WTC11 (cell line): ENCODE measurements around the gene KRTAP10-2. TPM values are rescaled to one million over a fixed set of nuclear protein-coding genes. Genes with fewer than 3 reads are reported as not detected.

Experiments
- ATAC-seq: fragments of 200-7000 bp; cut with Tn5 transposase; 2 replicates; pipeline ENCODE4 v1.10.0; 2021; ENCODE audit warnings: mild to moderate bottlenecking, moderate library complexity
- CTCF ChIA-PET: fragments of 300-600 bp; sonication (Branson Sonifier 250); formaldehyde crosslinking; loops from one replicate; lab custom pipeline; 2021; ENCODE audit warnings: antibody characterized with exemption; lab: Charles Lee
- POLR2A ChIA-PET: fragments of 350-600 bp; sonication (Branson Sonifier 250); formaldehyde crosslinking; loops from one replicate; lab custom pipeline; 2021; ENCODE audit warnings: antibody characterized with exemption; lab: Charles Lee
- DNase-seq: peaks from one replicate; pipeline ENCODE4 v3.0.0; 2021; ENCODE audit warnings: low spot score
- H3K27ac Mint-ChIP-seq: 2 replicates; pipeline ENCODE4 v1.8.0; 2021; ENCODE audit warnings: mixed read lengths
- H3K27me3 Mint-ChIP-seq: 2 replicates; pipeline ENCODE4 v1.8.0; 2021; ENCODE audit warnings: low read depth, mild to moderate bottlenecking, moderate library complexity, mixed read lengths
- H3K36me3 Mint-ChIP-seq: 2 replicates; pipeline ENCODE4 v1.8.0; 2021; ENCODE audit warnings: mixed read lengths
- H3K4me1 Mint-ChIP-seq: 2 replicates; pipeline ENCODE4 v1.8.0; 2022; ENCODE audit warnings: mixed read lengths
- H3K4me3 Mint-ChIP-seq: 2 replicates; pipeline ENCODE4 v1.8.0; 2021; ENCODE audit warnings: mild to moderate bottlenecking, moderate library complexity, mixed read lengths
- H3K9me3 Mint-ChIP-seq: 2 replicates; pipeline ENCODE4 v1.8.0; 2021; ENCODE audit warnings: mixed read lengths
- ATF1 ChIP-seq: sonication (generic); formaldehyde crosslinking; IDR thresholded peaks from 2 replicates; pipeline ENCODE4 v1.8.1; 2023; ENCODE audit warnings: mild to moderate bottlenecking, moderate library complexity, missing genetic modification reagents
- FOXP1 ChIP-seq: sonication (generic); formaldehyde crosslinking; IDR thresholded peaks from 2 replicates; pipeline ENCODE4 v1.8.0; 2022; ENCODE audit warnings: missing genetic modification reagents, mild to moderate bottlenecking, moderate library complexity, borderline replicate concordance
- FOXP4 ChIP-seq: sonication (generic); formaldehyde crosslinking; IDR thresholded peaks from 2 replicates; pipeline ENCODE4 v1.8.0; 2022; ENCODE audit warnings: mild to moderate bottlenecking, missing genetic modification reagents
- GABPB1 ChIP-seq: sonication (generic); formaldehyde crosslinking; IDR thresholded peaks from 2 replicates; pipeline ENCODE4 v1.8.1; 2023; ENCODE audit warnings: mild to moderate bottlenecking, missing genetic modification reagents
- IRF1 ChIP-seq: sonication (generic); formaldehyde crosslinking; IDR thresholded peaks from 2 replicates; pipeline ENCODE4 v1.8.0; 2023; ENCODE audit warnings: missing genetic modification reagents
- IRF2 ChIP-seq: sonication (generic); formaldehyde crosslinking; IDR thresholded peaks from 2 replicates; pipeline ENCODE4 v1.8.0; 2022; ENCODE audit warnings: low read depth, missing genetic modification reagents, borderline replicate concordance
- MLX ChIP-seq: sonication (generic); formaldehyde crosslinking; IDR thresholded peaks from 2 replicates; pipeline ENCODE4 v1.8.1; 2023; ENCODE audit warnings: mild to moderate bottlenecking, missing genetic modification reagents, moderate library complexity
- MXD4 ChIP-seq: fragments of 250-450 bp; sonication (Bioruptor Pico); IDR thresholded peaks from 2 replicates; pipeline ENCODE4 v1.8.0; 2021; ENCODE audit warnings: mild to moderate bottlenecking, moderate library complexity, borderline replicate concordance
- NR2C2 ChIP-seq: sonication (generic); formaldehyde crosslinking; IDR thresholded peaks from 2 replicates; pipeline ENCODE4 v1.8.0; 2022; ENCODE audit warnings: mild to moderate bottlenecking, missing genetic modification reagents
- NR3C1 ChIP-seq: sonication (generic); formaldehyde crosslinking; conservative IDR thresholded peaks from 2 replicates; pipeline ENCODE4 v1.8.1; 2023; ENCODE audit warnings: low read depth, mild to moderate bottlenecking, missing genetic modification reagents
- SMAD4 ChIP-seq: sonication (generic); formaldehyde crosslinking; IDR thresholded peaks from 2 replicates; pipeline ENCODE4 v1.8.0; 2022; ENCODE audit warnings: mild to moderate bottlenecking, missing genetic modification reagents
- ZBTB21 ChIP-seq: sonication (generic); formaldehyde crosslinking; IDR thresholded peaks from 2 replicates; pipeline ENCODE4 v1.8.1; 2023; ENCODE audit warnings: mild to moderate bottlenecking, missing genetic modification reagents, borderline replicate concordance
- ZNF263 ChIP-seq: sonication (generic); formaldehyde crosslinking; IDR thresholded peaks from 2 replicates; pipeline ENCODE4 v1.8.1; 2022; ENCODE audit warnings: low read depth, mild to moderate bottlenecking, moderate library complexity, missing genetic modification reagents
- ZNF317 ChIP-seq: sonication (generic); formaldehyde crosslinking; IDR thresholded peaks from 2 replicates; pipeline ENCODE4 v1.8.1; 2023; ENCODE audit warnings: low read depth, mild to moderate bottlenecking, moderate library complexity, missing genetic modification reagents, borderline replicate concordance
- ZNF416 ChIP-seq: fragments of 250-450 bp; sonication (Bioruptor Pico); IDR thresholded peaks from 2 replicates; pipeline ENCODE4 v1.9.0; 2021; ENCODE audit warnings: mild to moderate bottlenecking, inconsistent platforms
- ZSCAN18 ChIP-seq: fragments of 250-450 bp; sonication (Bioruptor Pico); IDR thresholded peaks from 2 replicates; pipeline ENCODE4 v2.1.2; 2022; ENCODE audit warnings: mild to moderate bottlenecking, moderate library complexity
- total RNA-seq: library from RNA; stranded (reverse); gene quantifications from 3 replicates; pipeline ENCODE4 v1.2.3, GENCODE V29; 2021
- TF ChIP-seq, protein P1 (sequence below): sonication (generic); formaldehyde crosslinking; IDR thresholded peaks from 2 replicates; pipeline ENCODE4 v1.8.1; 2023; ENCODE audit warnings: mild to moderate bottlenecking, missing genetic modification reagents, moderate library complexity

Gene KRTAP10-2
- total RNA-seq, 1 experiment from 2014 or later: not detected

- H3K4me3 Mint-ChIP-seq: no peak overlapping the region
- POLR2A ChIA-PET: no interaction called here
- H3K9me3 Mint-ChIP-seq: no peaks in the 10 kb centered on the region
- no peaks in the 10 kb centered on the region for H3K36me3 Mint-ChIP-seq
- no peak for TF ChIP-seq MXD4 (CRISPR knock-in tag)
- TF ChIP-seq ZBTB21 (CRISPR knock-in tag): no peak
- TF ChIP-seq NR3C1 (CRISPR knock-in tag): no peak
- TF ChIP-seq ATF1 (CRISPR knock-in tag): no peak
- TF ChIP-seq ZNF263 (CRISPR knock-in tag): no peak
- no peak for TF ChIP-seq FOXP4 (CRISPR knock-in tag)
- TF ChIP-seq, protein P1, sequence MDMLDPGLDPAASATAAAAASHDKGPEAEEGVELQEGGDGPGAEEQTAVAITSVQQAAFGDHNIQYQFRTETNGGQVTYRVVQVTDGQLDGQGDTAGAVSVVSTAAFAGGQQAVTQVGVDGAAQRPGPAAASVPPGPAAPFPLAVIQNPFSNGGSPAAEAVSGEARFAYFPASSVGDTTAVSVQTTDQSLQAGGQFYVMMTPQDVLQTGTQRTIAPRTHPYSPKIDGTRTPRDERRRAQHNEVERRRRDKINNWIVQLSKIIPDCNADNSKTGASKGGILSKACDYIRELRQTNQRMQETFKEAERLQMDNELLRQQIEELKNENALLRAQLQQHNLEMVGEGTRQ (CRISPR knock-in tag): no peak
- no peak for TF ChIP-seq MLX (CRISPR knock-in tag)
- H3K27ac Mint-ChIP-seq: no peak overlapping the region
- peak; percentile 2 for DNase-seq
- ATAC-seq: no peak
- peaks cover 2% of the 10 kb centered on the region; the same call in 1 of the 2 replicates for H3K4me1 Mint-ChIP-seq
- no peaks in the 10 kb centered on the region for H3K27me3 Mint-ChIP-seq
- CTCF ChIA-PET: no interaction called here
These were observed 23.2 kb downstream of the KRTAP10-2 start for GRCh38 chr21:44527983-44528633.

GRCh38 chr21:44527156-44527982 is 23.9 kb downstream of the KRTAP10-2 start:
- DNase-seq: peak; percentile 6

More at GRCh38 chr21:44527156-44527982, 23.9 kb downstream of the KRTAP10-2 start:
- CTCF ChIA-PET: no interaction called here
- H3K27ac Mint-ChIP-seq: no peak overlapping the region
- TF ChIP-seq GABPB1 (CRISPR knock-in tag): no peak
- TF ChIP-seq IRF1 (CRISPR knock-in tag): no peak
- TF ChIP-seq NR2C2 (CRISPR knock-in tag): no peak
- TF ChIP-seq ZSCAN18: no peak
- TF ChIP-seq SMAD4 (CRISPR knock-in tag): no peak
- TF ChIP-seq ZNF416: no peak
- TF ChIP-seq ZNF317: no peak
- no peak for TF ChIP-seq FOXP1 (CRISPR knock-in tag)
- TF ChIP-seq IRF2 (CRISPR knock-in tag): no peak
- TF ChIP-seq, all 79 proteins: peak for 0
- Mint-ChIP-seq H3K9me3 (no peaks in the 10 kb centered on the region), H3K36me3 (no peaks in the 10 kb centered on the region), H3K4me3 (no peak overlapping the region), H3K4me1 (no peaks in the 10 kb centered on the region), H3K27me3 (no peaks in the 10 kb centered on the region)
- POLR2A ChIA-PET: no interaction called here
- ATAC-seq: no peak
